HepG2 (cell line): ENCODE data around the gene CREBBP. TPM values are rescaled to one million over a fixed set of nuclear protein-coding genes. Genes with fewer than 3 reads are reported as not detected.
A peak's percentile ranks its signal among the peaks of the same experiment; 100 is the strongest.

Experiments
- AKAP8 ChIP-seq: sonication (generic); formaldehyde crosslinking; IDR thresholded peaks from 2 replicates; pipeline ENCODE4 v1.5.1; 2020; ENCODE audit warnings: mild to moderate bottlenecking, missing genetic modification reagents
- ARID2 ChIP-seq: sonication (generic); formaldehyde crosslinking; IDR thresholded peaks from 2 replicates; pipeline ENCODE4 v1.8.1; 2022; ENCODE audit warnings: mild to moderate bottlenecking, missing genetic modification reagents, borderline replicate concordance
- CENPT ChIP-seq: sonication (generic); formaldehyde crosslinking; IDR thresholded peaks from 2 replicates; pipeline ENCODE4 v1.8.0; 2022; ENCODE audit warnings: low read depth, mild to moderate bottlenecking, moderate library complexity, missing genetic modification reagents
- CENPX ChIP-seq: sonication (generic); formaldehyde crosslinking; IDR thresholded peaks from 2 replicates; pipeline ENCODE4 v1.9.0; 2021; ENCODE audit warnings: mild to moderate bottlenecking, missing genetic modification reagents, moderate library complexity
- FOSL2 ChIP-seq: sonication (generic); formaldehyde crosslinking; IDR thresholded peaks from 2 replicates; pipeline ENCODE4 v1.4.0; 2020; ENCODE audit warnings: missing genetic modification reagents
- FOXJ3 ChIP-seq: sonication (generic); formaldehyde crosslinking; IDR thresholded peaks from 2 replicates; pipeline ENCODE4 v1.4.0; 2020; ENCODE audit warnings: missing genetic modification reagents, mild to moderate bottlenecking, borderline replicate concordance
- MATR3 ChIP-seq: sonication (generic); formaldehyde crosslinking; IDR thresholded peaks from 2 replicates; pipeline ENCODE4 v1.4.0; 2020; ENCODE audit warnings: missing genetic modification reagents
- MAZ ChIP-seq, 2 experiments: sonication (generic) in 1 of 2; formaldehyde crosslinking in 1 of 2; IDR thresholded peaks; 2 replicates each; pipeline versions ENCODE4 v1.5.0 to v1.6.1; 2012 to 2020; ENCODE audit warnings: low read depth in 2 of 2, mild to moderate bottlenecking in 2 of 2, borderline replicate concordance in 1 of 2, improper control_type of control experiment in 1 of 2, low read length in 1 of 2, missing genetic modification reagents in 1 of 2, moderate library complexity in 1 of 2
- NRL ChIP-seq: sonication (generic); formaldehyde crosslinking; IDR thresholded peaks from 2 replicates; pipeline ENCODE4 v1.5.0; 2020; ENCODE audit warnings: missing genetic modification reagents, mild to moderate bottlenecking, moderate library complexity, borderline replicate concordance
- PCBP1 ChIP-seq: fragments of 200-400 bp; formaldehyde crosslinking; IDR thresholded peaks from 2 replicates; pipeline ENCODE4 v1.6.1; 2017; ENCODE audit warnings: mild to moderate bottlenecking, low read depth, low read length, borderline replicate concordance
- RBM22 ChIP-seq: fragments of 200-400 bp; formaldehyde crosslinking; optimal IDR thresholded peaks from 2 replicates; pipeline ENCODE3; 2017; ENCODE audit warnings: mild to moderate bottlenecking, low read length, moderate library complexity
- SNRNP70 ChIP-seq: fragments of 200-400 bp; formaldehyde crosslinking; IDR thresholded peaks from 2 replicates; pipeline ENCODE4 v1.6.1; 2017; ENCODE audit warnings: mild to moderate bottlenecking, low read depth, low read length, moderate library complexity
- TAF15 ChIP-seq: fragments of 200-400 bp; formaldehyde crosslinking; IDR thresholded peaks from one replicate; pipeline ENCODE4 v1.6.1; 2018; ENCODE audit warnings: mild to moderate bottlenecking, low read depth, low read length; ENCODE audit not compliant: poor library complexity, severe bottlenecking
- ZNF207 ChIP-seq: fragments of 450-650 bp; IDR thresholded peaks from 2 replicates; pipeline ENCODE4 v1.6.1; 2016; ENCODE audit warnings: antibody characterized with exemption, borderline replicate concordance
- polyA plus RNA-seq, 8 experiments: library from polyadenylated mRNA; depleted of rRNA in 3 of 8; stranded (reverse) in 7 of 8; unstranded in 1 of 8; fragments of >200 nt; fragmentation: Illumina TruSeq in 4 of 8; extraction: Trizol in 4 of 8; gene quantifications; 2 replicates each; pipeline versions ENCODE4 v1.2.1 to v1.2.3, GENCODE V29; 2011 to 2016; ENCODE audit warnings: low read depth in 4 of 8, missing spikeins in 1 of 8, mixed read lengths in 1 of 8; ENCODE audit not compliant: insufficient read depth in 1 of 8
- total RNA-seq, 5 experiments: library from RNA; depleted of rRNA; stranded (reverse); fragments of >200 nt; fragmentation: Illumina TruSeq; extraction: Trizol; gene quantifications; 2 replicates each; pipeline ENCODE4 v1.2.3, GENCODE V29; 2016; ENCODE audit warnings: low read depth in 1 of 5
- TF ChIP-seq, protein P1 (sequence below): sonication (generic); formaldehyde crosslinking; IDR thresholded peaks from 2 replicates; pipeline ENCODE4 v1.5.1; 2020; ENCODE audit warnings: missing genetic modification reagents, mild to moderate bottlenecking, borderline replicate concordance
- TF ChIP-seq, protein P2 (sequence below): sonication (generic); formaldehyde crosslinking; IDR thresholded peaks from 2 replicates; pipeline ENCODE4 v1.4.0; 2020; ENCODE audit warnings: missing genetic modification reagents
- TF ChIP-seq, protein P3 (sequence below): sonication (generic); formaldehyde crosslinking; conservative IDR thresholded peaks from 2 replicates; pipeline ENCODE4 v1.4.0; 2020; ENCODE audit warnings: missing genetic modification reagents
- TF ChIP-seq, protein P4 (sequence below): sonication (generic); formaldehyde crosslinking; IDR thresholded peaks from 2 replicates; pipeline ENCODE4 v1.4.0; 2020; ENCODE audit warnings: missing genetic modification reagents
- TF ChIP-seq, protein P5 (sequence below): sonication (generic); formaldehyde crosslinking; IDR thresholded peaks from 2 replicates; pipeline ENCODE4 v1.8.0; 2022; ENCODE audit warnings: mild to moderate bottlenecking, missing genetic modification reagents, borderline replicate concordance

CREBBP gene
- total and polyA plus RNA-seq, 2 of the 13 experiments (the other 11 are each of a cell fraction or from before 2014, with no cell fraction given), result 5.3 to 10.4 TPM

DNA sequence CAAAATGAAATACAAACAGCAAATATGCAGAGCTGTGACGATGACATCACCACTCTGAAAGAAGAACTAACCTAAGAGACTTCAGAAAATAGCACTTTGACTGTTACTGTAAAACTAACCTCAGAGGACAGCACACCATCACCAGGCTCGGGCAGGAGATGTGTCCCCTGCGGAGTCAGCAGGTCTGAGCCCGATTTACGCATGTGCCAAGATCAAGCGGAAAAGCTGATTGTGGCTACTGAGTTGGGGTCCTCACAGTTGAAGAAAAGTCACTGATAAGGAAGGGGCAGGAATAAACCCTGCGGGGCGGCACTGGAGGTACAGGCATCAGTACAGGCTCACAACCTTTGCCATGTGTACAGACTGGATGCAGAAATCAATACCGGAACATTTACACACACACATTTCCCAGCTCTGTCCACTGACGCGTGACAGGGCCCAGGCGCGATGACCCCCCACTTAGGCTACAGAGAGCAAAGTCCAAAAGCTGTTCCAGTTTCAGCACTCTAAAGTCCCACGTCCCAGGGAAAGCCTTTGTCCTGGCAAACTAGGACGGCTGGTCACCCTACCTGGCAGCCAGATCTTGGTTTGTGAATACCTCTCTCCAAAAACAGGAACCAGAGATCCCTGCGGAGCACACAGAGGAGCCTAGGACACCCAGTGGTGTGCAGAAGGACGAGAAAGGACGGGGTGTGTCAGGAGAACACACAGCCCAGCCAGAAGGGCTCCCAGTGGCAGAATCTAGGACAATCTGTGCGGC, 184.7 kb downstream of the CREBBP start (continued):
- TF ChIP-seq MAZ (IDR thresholded peaks at IDR 0.05; ENCODE audit: borderline replicate concordance, low read depth, low read length), result peak; percentile 61; the same call in 1 of the 2 replicates
- peak; percentile 79; the same call in 1 of the 2 replicates for TF ChIP-seq MAZ (CRISPR knock-in tag; IDR thresholded peaks at IDR 0.05; ENCODE audit: low read depth)
- peak; percentile 50 for TF ChIP-seq RBM22
- TF ChIP-seq, protein P1, sequence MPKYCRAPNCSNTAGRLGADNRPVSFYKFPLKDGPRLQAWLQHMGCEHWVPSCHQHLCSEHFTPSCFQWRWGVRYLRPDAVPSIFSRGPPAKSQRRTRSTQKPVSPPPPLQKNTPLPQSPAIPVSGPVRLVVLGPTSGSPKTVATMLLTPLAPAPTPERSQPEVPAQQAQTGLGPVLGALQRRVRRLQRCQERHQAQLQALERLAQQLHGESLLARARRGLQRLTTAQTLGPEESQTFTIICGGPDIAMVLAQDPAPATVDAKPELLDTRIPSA (CRISPR knock-in tag), result no peak
- peak; percentile 95 for TF ChIP-seq AKAP8 (CRISPR knock-in tag)
- TF ChIP-seq, protein P2, sequence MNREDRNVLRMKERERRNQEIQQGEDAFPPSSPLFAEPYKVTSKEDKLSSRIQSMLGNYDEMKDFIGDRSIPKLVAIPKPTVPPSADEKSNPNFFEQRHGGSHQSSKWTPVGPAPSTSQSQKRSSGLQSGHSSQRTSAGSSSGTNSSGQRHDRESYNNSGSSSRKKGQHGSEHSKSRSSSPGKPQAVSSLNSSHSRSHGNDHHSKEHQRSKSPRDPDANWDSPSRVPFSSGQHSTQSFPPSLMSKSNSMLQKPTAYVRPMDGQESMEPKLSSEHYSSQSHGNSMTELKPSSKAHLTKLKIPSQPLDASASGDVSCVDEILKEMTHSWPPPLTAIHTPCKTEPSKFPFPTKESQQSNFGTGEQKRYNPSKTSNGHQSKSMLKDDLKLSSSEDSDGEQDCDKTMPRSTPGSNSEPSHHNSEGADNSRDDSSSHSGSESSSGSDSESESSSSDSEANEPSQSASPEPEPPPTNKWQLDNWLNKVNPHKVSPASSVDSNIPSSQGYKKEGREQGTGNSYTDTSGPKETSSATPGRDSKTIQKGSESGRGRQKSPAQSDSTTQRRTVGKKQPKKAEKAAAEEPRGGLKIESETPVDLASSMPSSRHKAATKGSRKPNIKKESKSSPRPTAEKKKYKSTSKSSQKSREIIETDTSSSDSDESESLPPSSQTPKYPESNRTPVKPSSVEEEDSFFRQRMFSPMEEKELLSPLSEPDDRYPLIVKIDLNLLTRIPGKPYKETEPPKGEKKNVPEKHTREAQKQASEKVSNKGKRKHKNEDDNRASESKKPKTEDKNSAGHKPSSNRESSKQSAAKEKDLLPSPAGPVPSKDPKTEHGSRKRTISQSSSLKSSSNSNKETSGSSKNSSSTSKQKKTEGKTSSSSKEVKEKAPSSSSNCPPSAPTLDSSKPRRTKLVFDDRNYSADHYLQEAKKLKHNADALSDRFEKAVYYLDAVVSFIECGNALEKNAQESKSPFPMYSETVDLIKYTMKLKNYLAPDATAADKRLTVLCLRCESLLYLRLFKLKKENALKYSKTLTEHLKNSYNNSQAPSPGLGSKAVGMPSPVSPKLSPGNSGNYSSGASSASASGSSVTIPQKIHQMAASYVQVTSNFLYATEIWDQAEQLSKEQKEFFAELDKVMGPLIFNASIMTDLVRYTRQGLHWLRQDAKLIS (CRISPR knock-in tag), result peak; percentile 35; the same call in 1 of the 2 replicates
- TF ChIP-seq NRL (CRISPR knock-in tag), result peak; percentile 35; the same call in 1 of the 2 replicates
- no peak for TF ChIP-seq ZNF207
- no peak for TF ChIP-seq MATR3
- TF ChIP-seq CENPX (CRISPR knock-in tag), result no peak
- peak; percentile 93 for TF ChIP-seq FOXJ3 (CRISPR knock-in tag)
- TF ChIP-seq SNRNP70, result no peak
- TF ChIP-seq ARID2 (CRISPR knock-in tag), result peak; percentile 82
- peak; percentile 79 for TF ChIP-seq FOSL2 (CRISPR knock-in tag)
- TF ChIP-seq, protein P3, sequence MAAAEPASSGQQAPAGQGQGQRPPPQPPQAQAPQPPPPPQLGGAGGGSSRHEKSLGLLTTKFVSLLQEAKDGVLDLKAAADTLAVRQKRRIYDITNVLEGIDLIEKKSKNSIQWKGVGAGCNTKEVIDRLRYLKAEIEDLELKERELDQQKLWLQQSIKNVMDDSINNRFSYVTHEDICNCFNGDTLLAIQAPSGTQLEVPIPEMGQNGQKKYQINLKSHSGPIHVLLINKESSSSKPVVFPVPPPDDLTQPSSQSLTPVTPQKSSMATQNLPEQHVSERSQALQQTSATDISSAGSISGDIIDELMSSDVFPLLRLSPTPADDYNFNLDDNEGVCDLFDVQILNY (CRISPR knock-in tag), result no peak
- TF ChIP-seq CENPT (CRISPR knock-in tag), result no peak
- TF ChIP-seq PCBP1, result no peak
- TF ChIP-seq, protein P4, sequence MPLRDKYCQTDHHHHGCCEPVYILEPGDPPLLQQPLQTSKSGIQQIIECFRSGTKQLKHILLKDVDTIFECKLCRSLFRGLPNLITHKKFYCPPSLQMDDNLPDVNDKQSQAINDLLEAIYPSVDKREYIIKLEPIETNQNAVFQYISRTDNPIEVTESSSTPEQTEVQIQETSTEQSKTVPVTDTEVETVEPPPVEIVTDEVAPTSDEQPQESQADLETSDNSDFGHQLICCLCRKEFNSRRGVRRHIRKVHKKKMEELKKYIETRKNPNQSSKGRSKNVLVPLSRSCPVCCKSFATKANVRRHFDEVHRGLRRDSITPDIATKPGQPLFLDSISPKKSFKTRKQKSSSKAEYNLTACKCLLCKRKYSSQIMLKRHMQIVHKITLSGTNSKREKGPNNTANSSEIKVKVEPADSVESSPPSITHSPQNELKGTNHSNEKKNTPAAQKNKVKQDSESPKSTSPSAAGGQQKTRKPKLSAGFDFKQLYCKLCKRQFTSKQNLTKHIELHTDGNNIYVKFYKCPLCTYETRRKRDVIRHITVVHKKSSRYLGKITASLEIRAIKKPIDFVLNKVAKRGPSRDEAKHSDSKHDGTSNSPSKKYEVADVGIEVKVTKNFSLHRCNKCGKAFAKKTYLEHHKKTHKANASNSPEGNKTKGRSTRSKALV (CRISPR knock-in tag), result 0 out of 2 replicates have a peak, but pooled peaks have one; percentile 68
- TF ChIP-seq, protein P5, sequence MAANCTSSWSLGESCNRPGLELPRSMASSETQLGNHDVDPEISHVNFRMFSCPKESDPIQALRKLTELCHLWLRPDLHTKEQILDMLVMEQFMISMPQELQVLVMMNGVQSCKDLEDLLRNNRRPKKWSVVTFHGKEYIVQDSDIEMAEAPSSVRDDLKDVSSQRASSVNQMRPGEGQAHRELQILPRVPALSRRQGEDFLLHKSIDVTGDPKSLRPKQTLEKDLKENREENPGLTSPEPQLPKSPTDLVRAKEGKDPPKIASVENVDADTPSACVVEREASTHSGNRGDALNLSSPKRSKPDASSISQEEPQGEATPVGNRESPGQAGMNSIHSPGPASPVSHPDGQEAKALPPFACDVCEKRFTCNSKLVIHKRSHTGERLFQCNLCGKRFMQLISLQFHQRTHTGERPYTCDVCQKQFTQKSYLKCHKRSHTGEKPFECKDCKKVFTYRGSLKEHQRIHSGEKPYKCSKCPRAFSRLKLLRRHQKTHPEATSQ, result 0 out of 2 replicates have a peak, but pooled peaks have one; percentile 51
- TF ChIP-seq TAF15, result no peak
